K562 (cell line): Measurements from ENCODE around the gene PNP. TPM values are rescaled to one million over a fixed set of nuclear protein-coding genes. Genes with fewer than 3 reads are reported as not detected.

Experiments used
- ATAC-seq: fragments of 200-7000 bp; cut with Tn5 transposase; 3 replicates; pipeline ENCODE4 v1.9.1; 2020; ENCODE audit warnings: moderate library complexity
- BruUV-seq: library from RNA; stranded (reverse); fragments of 400-500 nt; replicated peaks from 2 replicates; lab custom pipeline; 2021; lab: Mats Ljungman, UMichigan
- CTCF ChIA-PET: fragments of 300-600 bp; formaldehyde crosslinking; extraction: SDS; loops from one replicate; lab custom pipeline; 2021; ENCODE audit warnings: low intra/inter-chr PET ratio; lab: Yijun Ruan, JAX
- POLR2A ChIA-PET: fragments of 300-600, 350-650 bp; sonication (Branson Sonifier 250); formaldehyde crosslinking; extraction: SDS; loops from one replicate; lab custom pipeline; 2021; ENCODE audit warnings: antibody characterized with exemption, inconsistent platforms; lab: Yijun Ruan, JAX
- DNase-seq, 4 experiments: peaks; one replicate each; pipeline versions ENCODE4 v3.0.0 to v3.0.0-alpha.2; 2011 to 2018; ENCODE audit warnings: low spot score in 3 of 4, mixed read lengths in 3 of 4; ENCODE audit errors: extremely low read depth in 1 of 4
- FAIRE-seq: peaks from 2 replicates; lab custom pipeline; 2011; peaks lifted over from hg19 to GRCh38; lab: Jason Lieb, UNC
- H2AFZ ChIP-seq: 2 replicates; pipeline ENCODE4 v1.6.0; 2011; ENCODE audit warnings: low read depth, low read length, control low read depth, inconsistent platforms
- H3K27ac ChIP-seq: fragments of 200-600 bp; 3 replicates; pipeline ENCODE4 v1.8.0; 2011; ENCODE audit warnings: low read depth, mild to moderate bottlenecking, control low read depth, inconsistent platforms, low read length, moderate library complexity, mixed read lengths; ENCODE audit errors: extremely low read depth
- H3K27me3 ChIP-seq, 2 experiments: fragments of 300-600 bp in 1 of 2; 2 replicates in 1 of 2; 3 replicates in 1 of 2; pipeline versions ENCODE4 v1.6.0 to v1.8.0; 2011; ENCODE audit warnings: inconsistent platforms in 2 of 2, low read length in 2 of 2, mild to moderate bottlenecking in 1 of 2, mixed read lengths in 1 of 2, moderate library complexity in 1 of 2; ENCODE audit not compliant: control insufficient read depth in 2 of 2, insufficient read depth in 2 of 2
- H3K36me3 ChIP-seq: fragments of 300-600 bp; 3 replicates; pipeline ENCODE4 v1.8.0; 2011; ENCODE audit warnings: mild to moderate bottlenecking, low read length, inconsistent platforms; ENCODE audit not compliant: control insufficient read depth, insufficient read depth
- H3K4me1 ChIP-seq, 2 experiments: fragments of 200-600 bp in 1 of 2; replicated peaks in 1 of 2; 2 replicates in 1 of 2; 3 replicates in 1 of 2; pipeline versions ENCODE4 v1.5.1 to v1.8.0; 2011; ENCODE audit warnings: inconsistent platforms in 2 of 2, low read length in 2 of 2, mild to moderate bottlenecking in 1 of 2, mixed read lengths in 1 of 2, moderate library complexity in 1 of 2; ENCODE audit not compliant: control insufficient read depth in 2 of 2, insufficient read depth in 2 of 2
- H3K4me2 ChIP-seq: 2 replicates; pipeline ENCODE4 v1.6.1; 2011; ENCODE audit warnings: low read length, control low read depth, inconsistent platforms, mixed read lengths; ENCODE audit not compliant: insufficient read depth
- H3K4me3 ChIP-seq: fragments of 200-600 bp; sonication (generic), shearing (Covaris generic); 2 replicates; pipeline ENCODE4 v1.5.1; 2016; ENCODE audit warnings: control low read depth, inconsistent platforms
- H3K79me2 ChIP-seq: fragments of 200-600 bp; 3 replicates; pipeline ENCODE4 v1.8.0; 2011; ENCODE audit warnings: low read length, inconsistent platforms; ENCODE audit not compliant: control insufficient read depth, insufficient read depth
- H3K9ac ChIP-seq, 2 experiments: 2 replicates each; pipeline versions ENCODE4 v1.6.0 to v1.6.1; 2011; ENCODE audit warnings: low read depth in 2 of 2, low read length in 2 of 2, control low read depth in 1 of 2, inconsistent platforms in 1 of 2, mild to moderate bottlenecking in 1 of 2, mixed read lengths in 1 of 2; ENCODE audit not compliant: insufficient read depth in 1 of 2
- H3K9me1 ChIP-seq: one replicate; pipeline ENCODE4 v1.6.0; 2011; ENCODE audit warnings: inconsistent platforms, mild to moderate bottlenecking, low read length, moderate library complexity; ENCODE audit not compliant: control insufficient read depth, insufficient read depth
- H3K9me3 ChIP-seq: replicated peaks from 2 replicates; pipeline ENCODE4 v1.5.1; 2011; ENCODE audit warnings: low read depth, low read length, inconsistent platforms; ENCODE audit not compliant: control insufficient read depth, insufficient read depth
- H4K20me1 ChIP-seq: replicated peaks from 2 replicates; pipeline ENCODE4 v1.6.1; 2011; ENCODE audit warnings: low read length, inconsistent platforms, mixed read lengths; ENCODE audit not compliant: control insufficient read depth, insufficient read depth
- E2F5 ChIP-seq: sonication (generic); formaldehyde crosslinking; IDR thresholded peaks from 2 replicates; pipeline ENCODE4 v1.8.0; 2022; ENCODE audit warnings: mild to moderate bottlenecking, missing genetic modification reagents
- MGA ChIP-seq: fragments of 450-650 bp; IDR thresholded peaks from 2 replicates; pipeline ENCODE4 v1.6.1; 2016; ENCODE audit warnings: mild to moderate bottlenecking, moderate library complexity
- SAP30 ChIP-seq: fragments of 200-600 bp; sonication (generic); IDR thresholded peaks from 2 replicates; pipeline ENCODE4 v1.6.1; 2012; ENCODE audit warnings: borderline replicate concordance, low read depth, mild to moderate bottlenecking, moderate library complexity, low read length, control low read depth, inconsistent platforms; ENCODE audit not compliant: insufficient read depth, poor library complexity, severe bottlenecking
- SMARCC2 ChIP-seq: fragments of 450-650 bp; IDR thresholded peaks from 2 replicates; pipeline ENCODE4 v1.6.1; 2017; ENCODE audit warnings: antibody characterized with exemption, moderate library complexity, mild to moderate bottlenecking, low read depth
- SPI1 ChIP-seq: IDR thresholded peaks from 2 replicates; pipeline ENCODE4 v1.6.1; 2011; ENCODE audit warnings: low read depth, low read length, control low read depth, borderline replicate concordance
- WGBS: fragments of 100-300 bp; shearing (Covaris generic); methylation state at CpG from one replicate; pipeline ENCODE4 v1.1.6; 2016; ENCODE audit warnings: low coverage, mixed read lengths; ENCODE audit not compliant: insufficient coverage; ENCODE audit errors: missing lambda C conversion rate; 5-methylcytosine and 5-hydroxymethylcytosine counted together
- in situ Hi-C: fragments of 300-500 bp; cut with MboI; formaldehyde crosslinking; loops from 4 replicates; pipeline ENCODE4 v1.15.0; 2018; ENCODE audit warnings: inconsistent platforms, mixed read lengths
- intact Hi-C: fragments of 100-400 bp; cut with micrococcal nuclease; formaldehyde crosslinking; loops from 2 replicates; pipeline ENCODE4 v1.14.2; 2022
- polyA plus RNA-seq, 8 experiments: library from polyadenylated mRNA; depleted of rRNA in 4 of 8; stranded (reverse) in 5 of 8; unstranded in 3 of 8; fragments of >200 nt; fragmentation: Nextera tagmentation in 2 of 8; fragmentation: Illumina TruSeq in 1 of 8; extraction: Ambion mirVana in 2 of 8; extraction: Trizol in 1 of 8; gene quantifications; 2 replicates each; pipeline versions ENCODE4 v1.2.1 to v1.2.3, GENCODE V29; 2011 to 2014; ENCODE audit warnings: inconsistent platforms in 1 of 8, missing spikeins in 1 of 8
- total RNA-seq, 7 experiments: library from RNA; depleted of rRNA in 6 of 7; stranded (reverse); fragments of >200 nt in 6 of 7; fragmentation: Illumina TruSeq in 2 of 7; extraction: Trizol in 2 of 7; gene quantifications; 2 replicates each; pipeline versions ENCODE4 v1.2.1 to v1.2.3, GENCODE V29; 2011 to 2021; ENCODE audit warnings: low replicate concordance in 1 of 7

The PNP gene
- total and polyA plus RNA-seq, 9 of the 15 experiments (the other 6 are each of a cell fraction or from before 2014, with no cell fraction given): 92.5 to 288 (median 137) TPM

- no TSS peak for BruUV-seq
- H3K4me1 ChIP-seq: peaks cover 5 to 15% of the 10 kb centered on the region in 2 experiments; a peak in 3 of 5 replicates
- H3K9me3 ChIP-seq: no peaks in the 10 kb centered on the region
- peak overlapping the region; percentile 82 for H3K4me3 ChIP-seq
- peaks cover 6% of the 10 kb centered on the region; the same call in 1 of the 2 replicates for H4K20me1 ChIP-seq
- peak overlapping the region; percentile 91 for H3K4me2 ChIP-seq
- no peaks in the 10 kb centered on the region for H3K27me3 ChIP-seq
- H3K27ac ChIP-seq: peak overlapping the region; percentile 76
- in situ Hi-C loops (no loop called here), intact Hi-C loops (no loop called here)
- ATAC-seq (peak; percentile 61), FAIRE-seq (peak; percentile 84), DNase-seq (peak in 2 of 4 experiments; percentile 36 to 48)
- peaks cover 41% of the 10 kb centered on the region for H3K36me3 ChIP-seq
- peak overlapping the region; percentile 93 to 99 for H3K9ac ChIP-seq
- H3K9me1 ChIP-seq: no peaks in the 10 kb centered on the region
- peak overlapping the region; percentile 83 for H2AFZ ChIP-seq
- peaks cover 46% of the 10 kb centered on the region for H3K79me2 ChIP-seq
- POLR2A ChIA-PET: interaction anchor here (0.6 to 5.0 kb wide), 18 partner anchors 8 to 143 kb away, joined by 3 to 36 read pairs (median 4); partner anchors contain the start of genes APEX1, OSGEP, PARP2 and PIP4P1
- WGBS: 2% methylated on average over 12 of the region's 12 CpGs
- CTCF ChIA-PET: no interaction called here
- peak; percentile 4 for TF ChIP-seq SAP30
- no peak for TF ChIP-seq E2F5 (CRISPR knock-in tag)
- peak; percentile 90 for TF ChIP-seq SPI1
- TF ChIP-seq SMARCC2: no peak
- peak; percentile 7; the same call in 1 of the 2 replicates for TF ChIP-seq MGA
These were observed 840 bp downstream of the PNP start for GRCh38 chr14:20469890-20470602.
